ENCODE measurements around the gene MAD1L1. TPM values are rescaled to one million over a fixed set of nuclear protein-coding genes. Genes with fewer than 3 reads are reported as not detected.

MAD1L1 gene
- total and polyA plus RNA-seq, 2 of the 13 experiments (the other 11 are each of a cell fraction or from before 2014, with no cell fraction given): 17.4 to 64.7 TPM

DNA sequence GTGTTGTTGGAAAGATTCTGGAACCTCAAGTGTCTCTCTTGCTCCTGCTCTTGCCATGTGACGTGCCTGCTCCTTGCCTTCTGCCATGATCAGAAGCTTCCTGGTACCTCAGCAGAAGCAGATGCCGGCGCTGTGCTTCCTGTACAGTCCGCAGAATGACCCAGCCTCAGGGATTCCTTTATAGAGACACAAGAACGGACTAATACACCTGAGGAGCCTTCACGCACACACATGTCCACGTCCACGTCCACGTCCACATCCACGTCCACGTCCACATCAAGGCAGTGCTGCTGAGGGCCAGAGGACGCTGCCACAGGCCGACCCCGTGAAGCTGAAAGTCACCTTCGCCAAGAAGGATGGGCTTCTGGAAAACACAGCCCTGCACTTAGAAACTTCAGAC is 190.1 kb downstream of the MAD1L1 start:
- 82% methylated on average over 14 of the region's 15 CpGs for WGBS (ENCODE audit: low lambda C conversion rate)
- no peak overlapping the region for H3K4me3 ChIP-seq (replicated peaks in 1 of 3; ENCODE audit: insufficient read depth in 1 of 3, low read depth in 2 of 3, low read length in 3 of 3)
- no peaks in the 10 kb centered on the region for H3K4me1 ChIP-seq (ENCODE audit: insufficient read depth, low read length)
- ChIA-PET CTCF (ENCODE audit: low intra/inter-chr PET ratio, low total read pairs) (no interaction called here), POLR2A (no interaction called here)
- FAIRE-seq (no peak), DNase-seq (ENCODE audit: low spot score) (no peak), ATAC-seq (no peak)
- intact Hi-C loops (cut with micrococcal nuclease; ENCODE audit: unreplicated experiment): no loop called here
- no peaks in the 10 kb centered on the region for H4K20me1 ChIP-seq (ENCODE audit: insufficient read depth, low read length)
- H3K79me2 ChIP-seq (ENCODE audit: insufficient read depth, low read length): no peaks in the 10 kb centered on the region
- H3K27me3 ChIP-seq (ENCODE audit: control insufficient read depth in 1 of 2, insufficient read depth in 2 of 2, low read length in 2 of 2): no peaks in the 10 kb centered on the region
- no peak overlapping the region for H3K9ac ChIP-seq (ENCODE audit: insufficient read depth, low read depth, low read length)
- H3K36me3 ChIP-seq (replicated peaks in 1 of 2; ENCODE audit: control insufficient read depth in 1 of 2, insufficient read depth in 2 of 2, low read length in 2 of 2): peaks cover 4 to 27% of the 10 kb centered on the region in 2 experiments
- H3K4me2 ChIP-seq (ENCODE audit: low read depth, low read length): no peak overlapping the region
- no peak overlapping the region for H3K27ac ChIP-seq (ENCODE audit: extremely low read length, insufficient read depth, low read length)
- H3K9me3 ChIP-seq (ENCODE audit: low read length): no peaks in the 10 kb centered on the region
- BruUV-seq (replicated peaks): no TSS peak
- in situ Hi-C loops (cut with HindIII; ENCODE audit: extremely low pct_ligation_motif_present, low pct_unique_long_range_greater_than_20kb): no loop called here
- H2AFZ ChIP-seq (ENCODE audit: low read length): no peak overlapping the region
- TF ChIP-seq PAXIP1 (CRISPR knock-in tag; conservative IDR thresholded peaks at IDR 0.05) (no peak), ZNF20 (CRISPR knock-in tag; IDR thresholded peaks at IDR 0.05) (no peak), FOXA3 (CRISPR knock-in tag; IDR thresholded peaks at IDR 0.05) (no peak), RXRB (CRISPR knock-in tag; IDR thresholded peaks at IDR 0.05; ENCODE audit: borderline replicate concordance) (no peak), HNRNPUL1 (IDR thresholded peaks at IDR 0.05; ENCODE audit: low read depth, low read length) (no peak), AGO2 (optimal IDR thresholded peaks at IDR 0.05; ENCODE audit: low read depth, low read length) (no peak), ZNF670 (CRISPR knock-in tag; IDR thresholded peaks at IDR 0.05; ENCODE audit: borderline replicate concordance) (no peak), ZNF235 (CRISPR knock-in tag; IDR thresholded peaks at IDR 0.05; ENCODE audit: borderline replicate concordance) (no peak)
- TF ChIP-seq, protein P1, sequence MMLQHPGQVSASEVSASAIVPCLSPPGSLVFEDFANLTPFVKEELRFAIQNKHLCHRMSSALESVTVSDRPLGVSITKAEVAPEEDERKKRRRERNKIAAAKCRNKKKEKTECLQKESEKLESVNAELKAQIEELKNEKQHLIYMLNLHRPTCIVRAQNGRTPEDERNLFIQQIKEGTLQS (CRISPR knock-in tag; IDR thresholded peaks at IDR 0.05): no peak

Measured in HepG2 (cell line).